PFSK-1 (cell line): ENCODE measurements around the gene MCUB.

Experiments used
- FOXP2 ChIP-seq: optimal IDR thresholded peaks from 2 replicates; pipeline ENCODE3; 2011; ENCODE audit warnings: borderline replicate concordance, control low read depth, inconsistent platforms; ENCODE audit not compliant: insufficient read depth; ENCODE audit errors: extremely low read length, extremely low read depth
- POLR2AphosphoS5 ChIP-seq: IDR thresholded peaks from 2 replicates; pipeline ENCODE4 v1.6.1; 2012; ENCODE audit warnings: low read depth, mild to moderate bottlenecking, control low read depth, low read length, moderate library complexity
- REST ChIP-seq, 2 experiments: IDR thresholded peaks; 2 replicates each; pipeline versions ENCODE4 v1.6.1 to v1.8.0; 2011 to 2012; ENCODE audit warnings: low read depth in 2 of 2, low read length in 2 of 2, control low read depth in 1 of 2, inconsistent platforms in 1 of 2, mild to moderate bottlenecking in 1 of 2, moderate library complexity in 1 of 2; ENCODE audit not compliant: insufficient read depth in 1 of 2
- SIN3A ChIP-seq: IDR thresholded peaks from 2 replicates; pipeline ENCODE4 v1.6.1; 2012; ENCODE audit warnings: mild to moderate bottlenecking, low read length, moderate library complexity, borderline replicate concordance; ENCODE audit not compliant: insufficient read depth
- TAF1 ChIP-seq: IDR thresholded peaks from 2 replicates; pipeline ENCODE4 v1.6.1; 2012; ENCODE audit warnings: low read length, control low read depth, borderline replicate concordance; ENCODE audit not compliant: insufficient read depth

Gene MCUB

GRCh38 chr4:109723110-109723509, 163.1 kb downstream of the MCUB start:
- no peak for TF ChIP-seq TAF1
- TF ChIP-seq REST (IDR thresholded peaks at IDR 0.05; ENCODE audit: insufficient read depth in 1 of 2, low read depth in 2 of 2, low read length in 2 of 2): no peak
- no peak for TF ChIP-seq FOXP2
- TF ChIP-seq POLR2AphosphoS5: no peak
- TF ChIP-seq SIN3A: no peak

GRCh38 chr4:109728385-109728784, 168.3 kb downstream of the MCUB start:
- TF ChIP-seq REST (IDR thresholded peaks at IDR 0.05; ENCODE audit: insufficient read depth in 1 of 2, low read depth in 2 of 2, low read length in 2 of 2) (no peak), SIN3A (no peak), POLR2AphosphoS5 (no peak), TAF1 (no peak), FOXP2 (no peak)

- TF ChIP-seq POLR2AphosphoS5 (no peak), SIN3A (no peak), TAF1 (no peak), REST (IDR thresholded peaks at IDR 0.05; ENCODE audit: insufficient read depth in 1 of 2, low read depth in 2 of 2, low read length in 2 of 2) (no peak), FOXP2 (no peak)
These were observed 169.2 kb downstream of the MCUB start for GRCh38 chr4:109729117-109729717.

GRCh38 chr4:109729718-109730618, 169.9 kb downstream of the MCUB start, which contains the start of gene PLA2G12A:
TSS of gene PLA2G12A (minus strand) at chr4:109730070. CDS start at chr4:109729809, 261 bp downstream.
- TF ChIP-seq REST (IDR thresholded peaks at IDR 0.05; ENCODE audit: insufficient read depth in 1 of 2, low read depth in 2 of 2, low read length in 2 of 2) (no peak), FOXP2 (peak; percentile 41), POLR2AphosphoS5 (peak; percentile 48; the same call in 1 of the 2 replicates), TAF1 (no peak)
